HG02870 (cell line): ENCODE data around the gene LAMA3.

Experiments used
- ATAC-seq: cut with Tn5 transposase; IDR thresholded peaks from one replicate; pipeline ENCODE4 v1.9.1; 2021; ENCODE audit warnings: mild to moderate bottlenecking, moderate library complexity; ENCODE audit not compliant: unreplicated experiment

LAMA3 gene

DNA sequence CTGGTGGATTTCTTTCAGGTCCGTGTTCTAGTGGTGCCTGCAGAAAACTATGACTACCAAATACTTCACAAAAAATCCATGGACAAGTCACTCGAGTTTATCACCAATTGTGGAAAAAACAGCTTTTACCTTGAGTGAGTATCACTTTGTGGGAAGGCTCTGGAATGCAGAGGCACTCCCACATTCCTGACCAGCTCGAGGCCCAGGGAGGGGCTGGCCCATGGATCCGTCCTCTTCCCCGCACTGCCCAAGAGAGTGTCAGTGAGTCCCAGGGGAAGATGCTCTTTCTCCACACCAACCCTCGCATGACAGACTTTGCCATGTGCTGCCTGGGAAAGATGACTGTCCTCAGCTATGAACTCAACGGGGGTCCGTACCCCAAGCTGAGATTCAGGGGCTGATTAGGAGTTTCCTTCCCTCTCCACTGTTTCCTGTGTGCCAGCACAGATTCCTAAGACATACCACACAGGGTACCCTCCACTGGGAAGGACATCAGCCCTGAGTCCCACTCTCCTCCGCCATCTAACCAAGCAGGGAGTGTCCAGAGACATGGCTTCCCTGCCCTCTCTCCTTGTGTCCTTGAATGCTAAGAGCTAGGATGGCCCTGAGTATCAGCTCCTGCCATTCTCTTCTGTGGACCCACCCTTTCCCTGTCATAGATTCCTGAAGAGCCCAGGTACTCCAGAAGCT is 155.9 kb downstream of the LAMA3 start:
- no peak for ATAC-seq

DNA sequence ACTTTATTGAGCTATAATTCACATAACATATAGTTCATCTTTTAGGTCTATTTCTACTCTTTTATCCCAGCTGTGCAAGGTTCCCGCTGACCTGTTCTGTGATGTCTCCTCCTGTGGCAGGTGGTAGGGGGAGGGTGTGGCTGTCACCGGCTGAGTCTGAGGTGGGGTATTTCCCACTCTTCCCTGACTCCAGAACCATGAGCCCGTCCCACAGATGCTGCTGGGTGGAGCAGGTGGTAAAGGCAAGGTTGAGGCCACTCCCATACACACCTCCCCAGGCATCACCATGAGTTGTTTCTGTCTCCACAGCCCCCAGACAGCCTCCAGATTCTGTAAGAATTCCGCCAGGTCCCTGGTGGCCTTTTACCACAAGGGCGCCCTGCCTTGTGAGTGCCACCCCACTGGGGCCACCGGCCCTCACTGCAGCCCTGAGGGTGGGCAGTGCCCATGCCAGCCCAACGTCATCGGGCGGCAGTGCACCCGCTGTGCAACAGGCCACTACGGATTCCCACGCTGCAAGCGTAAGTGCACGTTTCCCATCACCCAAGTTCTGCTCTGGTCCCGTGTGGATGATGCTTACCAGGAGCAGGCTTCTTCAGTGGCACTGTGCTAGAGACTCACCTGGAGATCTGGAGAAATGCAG is 156.9 kb downstream of the LAMA3 start:
- ATAC-seq: no peak

DNA sequence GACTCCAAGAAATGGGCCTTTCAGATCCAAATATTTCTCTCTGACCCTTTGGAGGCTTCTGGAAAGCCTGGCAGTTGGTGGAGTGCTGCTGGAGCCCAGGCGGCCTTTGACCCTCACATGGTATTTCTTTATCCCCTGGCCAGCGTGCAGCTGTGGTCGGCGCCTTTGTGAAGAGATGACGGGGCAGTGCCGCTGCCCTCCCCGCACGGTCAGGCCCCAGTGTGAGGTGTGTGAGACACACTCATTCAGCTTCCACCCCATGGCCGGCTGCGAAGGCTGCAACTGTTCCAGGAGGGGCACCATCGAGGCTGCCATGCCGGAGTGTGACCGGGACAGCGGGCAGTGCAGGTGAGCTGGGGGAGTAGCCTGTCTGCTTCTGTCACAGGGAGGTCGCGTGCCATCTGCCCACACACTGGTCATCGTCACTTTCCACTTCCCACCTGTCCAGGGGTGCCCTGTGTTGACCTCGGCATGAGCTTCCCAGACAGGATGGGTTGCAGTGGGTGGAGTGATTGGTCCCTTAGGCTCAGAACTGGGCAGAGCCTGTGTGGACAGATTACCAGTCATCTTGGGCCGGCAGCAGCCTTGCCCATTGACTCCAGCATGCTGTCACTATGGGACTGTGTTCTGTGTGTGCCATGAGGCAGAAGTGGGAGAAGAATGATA is 158.2 kb downstream of the LAMA3 start:
- ATAC-seq: no peak

DNA sequence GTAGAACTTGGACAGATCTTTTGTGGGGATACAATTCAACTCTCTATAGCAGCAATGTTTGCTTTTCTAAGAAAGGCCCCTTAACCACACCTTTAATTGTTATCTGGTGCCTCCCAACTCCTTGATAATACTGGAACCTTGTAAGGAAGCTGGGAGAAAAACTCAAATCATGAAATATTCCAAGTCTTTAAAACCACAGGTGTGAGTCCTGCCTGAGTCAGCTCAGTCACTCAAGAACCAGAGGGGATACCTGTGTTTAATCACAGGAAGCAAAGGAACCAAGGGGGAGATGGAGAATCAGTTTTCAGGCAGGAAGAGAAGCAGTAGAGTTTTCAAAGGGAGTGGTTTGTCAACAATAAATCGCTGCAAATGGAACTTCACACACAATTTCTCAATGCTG is 159.9 kb downstream of the LAMA3 start:
- no peak for ATAC-seq

DNA sequence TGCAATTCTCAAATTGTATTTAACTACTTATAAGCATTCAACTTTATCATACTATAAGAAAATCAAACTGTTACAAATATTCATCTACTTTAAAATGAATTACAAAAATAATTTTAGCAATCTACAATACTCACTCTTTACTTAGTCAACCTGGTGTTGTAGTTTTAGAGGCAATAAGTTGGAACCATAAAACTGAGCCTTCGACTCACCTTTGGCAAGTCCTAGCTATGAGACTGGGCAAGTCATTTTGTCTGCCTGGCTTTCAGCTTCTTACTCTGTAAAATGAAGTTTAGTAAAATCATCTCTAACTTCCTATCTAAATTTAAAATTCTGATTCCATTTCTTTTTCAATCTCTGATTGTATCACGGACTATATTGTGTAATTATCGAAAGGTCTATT is 161.0 kb downstream of the LAMA3 start:
- ATAC-seq: no peak

DNA sequence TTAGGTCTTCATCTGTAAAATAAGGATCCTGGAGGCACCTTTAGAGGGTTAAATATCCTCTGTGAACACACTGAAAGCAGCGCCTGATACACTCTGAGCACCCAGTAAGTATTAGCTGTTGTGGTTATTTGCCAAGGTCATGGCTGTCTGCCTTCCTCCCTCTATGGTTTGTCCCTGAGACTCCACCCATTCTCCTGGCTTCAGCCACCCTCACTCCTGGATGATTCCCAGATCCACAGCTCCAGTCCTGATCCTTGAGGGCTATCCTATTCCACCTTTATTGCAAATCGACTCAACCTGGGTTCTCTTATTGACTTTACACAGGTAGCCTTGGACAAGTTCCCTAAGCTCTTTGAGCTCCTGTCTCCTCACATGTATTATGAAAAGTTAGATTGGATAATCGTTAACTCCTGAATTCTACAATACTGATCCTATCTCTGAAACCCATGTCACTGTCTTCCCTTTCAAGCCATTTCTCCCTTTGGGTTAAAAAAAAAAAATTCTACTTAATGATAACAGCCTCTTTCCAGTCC is 162.3 kb downstream of the LAMA3 start:
- no peak for ATAC-seq

DNA sequence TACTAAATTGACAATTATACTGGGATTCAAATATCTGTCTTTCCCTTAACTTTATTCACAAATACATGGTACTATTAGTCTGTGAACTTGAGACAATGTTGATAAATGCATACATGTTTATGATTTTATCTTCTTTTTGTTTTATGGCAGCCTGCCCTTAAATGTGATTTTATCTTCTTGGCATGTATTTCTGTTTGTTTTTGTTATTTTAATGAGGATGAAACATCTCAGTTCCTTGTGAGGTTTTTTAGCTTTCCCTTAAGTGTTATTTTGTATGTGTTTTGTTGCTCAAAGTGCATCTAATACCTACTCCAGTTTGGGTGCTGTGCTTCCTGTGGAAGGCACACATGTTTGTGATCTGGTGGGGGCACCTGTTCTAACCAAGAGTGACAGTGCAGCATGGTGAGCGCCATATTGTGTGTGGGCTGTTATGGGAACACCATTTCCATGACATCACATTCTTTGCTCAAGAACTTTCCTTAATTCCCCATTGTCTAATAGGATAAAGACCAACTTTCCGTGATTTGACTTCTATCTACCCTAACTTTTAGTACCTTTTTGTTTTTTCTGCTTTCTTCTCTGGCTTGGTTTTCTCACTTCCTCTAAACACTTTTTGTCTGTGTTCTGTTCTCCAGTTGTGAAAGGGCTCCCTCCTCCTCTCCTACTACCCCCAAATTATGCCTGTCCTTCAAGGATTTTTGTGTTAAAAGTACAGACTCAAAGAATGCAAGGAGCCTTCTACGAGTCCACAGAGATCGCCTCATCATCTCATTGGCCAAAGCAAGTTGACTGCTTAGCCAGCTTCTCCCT is 163.2 kb downstream of the LAMA3 start:
- no peak for ATAC-seq

DNA sequence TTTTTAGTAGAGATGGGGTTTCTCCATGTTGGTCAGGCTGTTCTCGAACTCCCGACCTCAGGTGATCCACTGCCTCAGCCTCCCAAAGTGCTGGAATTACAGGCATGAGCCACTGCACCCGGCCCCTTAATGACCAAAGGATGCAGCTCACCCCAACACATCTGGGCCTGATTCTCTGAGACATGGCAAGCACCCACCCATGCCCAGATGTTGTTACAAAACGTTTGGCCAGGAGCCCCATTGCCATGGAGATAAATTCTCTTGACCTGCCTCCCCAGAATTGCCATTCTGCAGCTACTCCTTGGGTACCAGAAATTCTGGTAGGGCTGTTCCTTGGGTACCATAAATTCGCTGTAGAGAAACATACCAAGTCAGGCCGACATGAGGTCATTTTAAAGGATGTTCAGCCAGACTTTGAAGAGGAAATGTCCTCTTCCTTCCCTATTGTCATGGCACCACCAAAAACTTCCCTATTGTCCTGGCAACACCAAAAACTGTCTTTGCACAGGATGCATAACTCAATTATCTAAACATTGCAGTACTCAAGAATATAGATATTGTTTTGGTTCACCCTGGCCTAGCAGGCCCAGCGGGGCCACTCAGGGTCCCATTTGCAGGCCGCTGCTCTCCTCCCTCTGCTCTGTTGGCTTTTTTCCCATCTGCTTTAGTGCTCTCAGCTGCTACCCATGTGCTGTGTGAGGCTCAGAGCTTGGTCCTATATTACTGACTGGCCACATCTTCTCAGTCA is 164.4 kb downstream of the LAMA3 start:
- ATAC-seq: no peak

DNA sequence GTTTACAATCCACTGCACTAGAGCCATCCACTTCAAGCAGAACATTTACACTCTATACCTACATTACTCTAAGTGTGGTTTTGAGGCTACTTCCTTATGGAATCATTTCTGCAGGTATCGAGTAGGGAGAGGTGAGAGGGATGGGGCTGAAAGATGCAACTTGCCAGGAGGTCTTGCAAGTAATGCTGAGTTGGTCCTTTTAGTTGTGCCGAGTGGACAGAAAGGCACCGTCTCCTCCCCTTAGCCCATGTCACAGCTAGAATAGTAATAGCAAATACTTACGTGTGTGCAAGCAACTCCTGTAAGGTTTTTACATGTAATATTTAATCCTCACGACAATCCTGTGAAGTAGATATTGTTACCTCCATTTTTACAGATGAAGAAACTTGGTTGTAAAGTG is 166.5 kb downstream of the LAMA3 start:
- ATAC-seq: no peak

DNA sequence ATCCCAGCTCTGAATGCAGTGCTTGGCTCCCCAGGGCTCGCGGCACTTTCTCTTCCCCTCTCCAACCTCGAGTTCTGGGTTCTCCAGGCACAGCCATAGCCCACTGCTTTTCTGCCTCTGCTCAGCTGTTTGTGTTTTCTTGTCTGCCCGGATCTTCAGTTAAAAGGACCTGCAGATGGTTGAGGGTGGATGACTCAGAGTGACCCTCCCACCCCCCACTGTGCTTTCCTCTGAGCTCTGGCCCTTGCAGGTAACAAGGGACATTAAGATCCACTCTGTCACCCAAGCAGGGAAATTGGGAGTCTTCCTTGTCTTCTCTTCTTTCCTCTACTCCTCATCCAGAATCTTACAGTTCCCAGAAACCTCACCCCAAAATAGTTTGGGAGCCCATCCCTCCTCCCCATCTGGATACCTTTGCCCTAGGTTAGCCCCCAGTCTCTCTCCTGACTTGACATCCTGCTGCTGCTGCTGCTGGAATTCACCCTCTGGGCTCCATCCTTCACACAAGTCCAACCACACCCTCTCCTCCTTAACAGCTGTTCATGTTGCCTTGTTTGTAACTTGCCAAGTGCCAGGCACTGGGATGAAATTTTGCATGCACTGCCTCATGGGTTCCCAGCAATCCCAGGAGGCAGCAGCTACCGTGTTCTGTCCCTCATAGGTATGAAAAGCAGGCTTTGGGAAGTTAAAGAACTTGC is 167.4 kb downstream of the LAMA3 start:
- ATAC-seq: no peak

DNA sequence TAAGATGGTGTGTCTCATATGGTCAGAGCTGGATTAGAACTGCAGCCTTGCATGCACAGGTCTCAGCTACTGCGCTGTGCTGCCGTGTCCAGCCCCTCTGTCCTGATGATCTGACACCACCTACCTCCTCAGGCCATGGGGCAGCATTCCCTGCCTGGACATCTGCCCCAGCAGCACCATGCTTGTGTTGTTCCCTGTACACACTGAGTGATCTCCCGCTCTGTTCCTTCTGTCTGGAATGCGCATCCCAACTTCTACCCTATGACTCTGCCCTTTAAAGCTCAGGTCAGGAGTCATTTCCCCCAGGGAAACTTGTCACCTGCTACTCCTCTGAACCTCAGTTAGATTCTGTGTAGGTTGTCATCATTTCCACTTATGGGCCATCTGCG is 167.9 kb downstream of the LAMA3 start:
- ATAC-seq: no peak

DNA sequence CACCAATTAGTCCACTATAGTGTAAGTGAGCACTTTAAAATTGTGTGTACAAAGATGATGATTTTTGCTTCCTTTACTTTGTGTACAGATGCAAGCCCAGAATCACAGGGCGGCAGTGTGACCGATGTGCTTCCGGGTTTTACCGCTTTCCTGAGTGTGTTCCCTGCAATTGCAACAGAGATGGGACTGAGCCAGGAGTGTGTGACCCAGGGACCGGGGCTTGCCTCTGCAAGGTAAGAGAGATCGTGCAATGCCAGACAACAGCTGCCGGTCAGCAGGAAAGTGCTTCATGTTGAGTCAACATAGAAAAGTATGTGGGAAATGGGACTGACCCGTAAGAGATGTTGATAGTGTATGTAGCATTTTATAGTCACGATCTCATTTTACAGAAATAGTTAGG is 168.5 kb downstream of the LAMA3 start:
- ATAC-seq: no peak

DNA sequence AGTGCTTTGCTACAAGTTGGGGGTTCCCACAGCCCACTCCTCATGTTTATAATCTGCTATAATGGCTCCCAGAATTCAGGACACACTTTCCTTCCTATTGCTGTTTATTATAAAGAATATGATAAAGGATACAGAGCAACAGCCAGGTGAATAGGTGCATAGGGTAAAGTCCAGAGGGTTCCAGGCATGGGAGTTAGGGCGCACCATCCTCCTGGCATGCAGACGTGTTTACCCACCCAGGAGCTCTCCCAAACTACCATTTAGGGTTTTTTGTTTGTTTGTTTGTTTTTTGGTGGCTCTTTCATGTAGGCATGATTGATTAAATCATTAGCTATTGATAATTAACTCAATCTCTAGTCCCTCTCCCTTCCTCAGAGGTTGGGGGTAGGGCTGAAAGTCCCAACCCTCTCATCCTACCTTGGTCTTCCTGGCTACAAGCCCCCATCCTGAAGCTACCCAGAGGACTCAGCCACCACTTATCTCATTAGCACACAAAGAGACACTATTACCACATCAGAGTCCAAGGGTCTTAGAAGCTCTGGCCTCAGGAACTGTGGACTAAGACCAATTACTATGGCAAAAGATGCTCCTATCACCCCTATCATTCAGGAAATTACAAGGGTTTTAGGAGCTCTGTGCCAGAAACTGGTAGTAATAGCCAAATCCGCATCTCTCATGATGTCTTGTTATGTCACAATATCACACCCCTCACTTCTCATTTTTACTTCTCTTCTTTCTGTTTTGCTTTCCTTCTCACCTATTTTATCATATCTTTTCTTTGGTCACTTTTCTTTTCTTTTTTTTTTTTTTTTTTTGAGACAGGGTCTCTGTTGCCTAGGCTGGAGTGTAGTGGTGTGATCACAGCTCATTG is 170.4 kb downstream of the LAMA3 start:
- no peak for ATAC-seq

DNA sequence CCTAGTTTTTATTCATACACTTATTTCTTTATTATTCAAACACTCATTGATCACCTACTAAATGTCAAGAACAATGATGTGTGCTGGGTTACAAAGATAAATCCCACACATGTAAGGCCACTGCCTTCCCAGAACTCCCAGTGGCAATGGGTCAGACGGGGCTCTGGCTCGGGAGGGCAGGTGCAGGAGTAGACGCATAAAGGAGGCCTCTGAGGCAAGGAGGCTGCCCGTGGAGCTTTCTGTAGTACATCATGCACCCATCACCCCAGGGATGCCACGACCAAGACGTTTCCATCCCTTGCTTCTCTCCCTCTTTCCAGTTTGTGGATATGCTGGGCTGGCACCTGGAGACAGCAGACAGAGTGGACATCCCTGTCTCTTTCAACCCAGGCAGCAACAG is 172.1 kb downstream of the LAMA3 start:
- ATAC-seq: no peak

DNA sequence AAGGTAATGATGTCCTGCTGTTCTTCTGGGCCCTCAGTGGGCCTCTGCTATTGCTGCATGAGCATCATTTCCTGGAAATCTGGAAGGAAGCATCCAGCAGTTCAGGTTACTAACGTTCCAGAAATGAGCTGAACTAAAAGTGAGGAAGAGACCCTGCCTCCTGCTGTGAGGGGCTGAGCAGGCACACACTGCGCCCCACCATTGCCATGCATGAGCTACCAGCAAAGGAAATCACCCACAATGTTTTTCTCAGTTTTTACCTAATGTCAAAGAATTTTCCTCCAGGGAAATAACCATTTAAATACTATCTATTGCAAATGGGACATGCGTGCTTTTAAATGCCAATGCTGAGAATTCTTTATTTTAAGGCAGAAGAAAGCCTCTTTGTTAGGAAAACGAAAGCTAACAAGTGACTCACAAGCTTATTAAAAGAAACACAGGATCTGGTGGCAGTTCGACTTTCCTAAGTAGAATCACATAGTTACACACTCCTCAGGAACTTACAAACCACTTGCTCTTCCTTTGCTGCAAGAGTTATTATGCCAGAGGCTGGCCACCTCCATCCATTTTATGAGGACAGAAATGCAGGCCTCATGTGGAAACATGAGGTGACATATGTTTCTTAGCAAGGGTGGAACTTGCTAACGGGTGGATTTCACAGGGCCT is 172.7 kb downstream of the LAMA3 start:
- ATAC-seq: no peak

DNA sequence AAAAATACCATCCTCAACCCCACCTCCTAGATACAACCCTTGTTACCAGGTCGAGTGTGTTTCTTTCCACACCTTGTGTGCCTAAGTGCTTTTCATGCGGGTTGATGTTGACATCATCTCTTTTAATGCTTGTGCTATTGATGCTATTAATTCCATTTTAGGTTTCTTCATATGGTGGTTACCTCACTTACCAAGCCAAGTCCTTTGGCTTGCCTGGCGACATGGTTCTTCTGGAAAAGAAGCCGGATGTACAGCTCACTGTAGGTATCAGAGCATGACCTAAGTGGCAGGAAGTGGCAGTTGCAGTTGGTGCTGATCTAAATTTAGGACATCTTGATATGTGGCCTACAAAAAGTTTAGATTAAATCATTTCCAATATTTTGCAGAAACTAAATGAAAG is 175.4 kb downstream of the LAMA3 start:
- ATAC-seq: no peak

DNA sequence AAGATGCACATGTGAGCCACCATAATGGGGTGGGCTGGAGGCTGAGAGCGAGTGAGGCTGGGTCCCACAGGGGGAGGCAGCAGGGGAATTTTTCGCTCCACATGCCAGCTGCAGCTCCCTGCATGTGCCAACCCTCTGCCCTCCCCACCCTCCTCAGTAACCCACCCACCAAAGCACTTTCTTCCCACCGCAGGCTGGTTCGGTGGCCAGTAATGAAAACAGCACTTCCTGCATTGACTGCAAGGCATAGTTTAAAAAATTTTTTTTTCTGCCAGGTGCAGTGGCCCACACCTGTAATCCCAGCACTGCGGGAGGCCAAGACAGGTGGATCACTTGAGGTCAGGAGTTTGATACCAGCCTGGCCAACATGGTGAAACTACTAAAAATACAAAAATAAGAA is 177.8 kb downstream of the LAMA3 start:
- ATAC-seq: no peak

DNA sequence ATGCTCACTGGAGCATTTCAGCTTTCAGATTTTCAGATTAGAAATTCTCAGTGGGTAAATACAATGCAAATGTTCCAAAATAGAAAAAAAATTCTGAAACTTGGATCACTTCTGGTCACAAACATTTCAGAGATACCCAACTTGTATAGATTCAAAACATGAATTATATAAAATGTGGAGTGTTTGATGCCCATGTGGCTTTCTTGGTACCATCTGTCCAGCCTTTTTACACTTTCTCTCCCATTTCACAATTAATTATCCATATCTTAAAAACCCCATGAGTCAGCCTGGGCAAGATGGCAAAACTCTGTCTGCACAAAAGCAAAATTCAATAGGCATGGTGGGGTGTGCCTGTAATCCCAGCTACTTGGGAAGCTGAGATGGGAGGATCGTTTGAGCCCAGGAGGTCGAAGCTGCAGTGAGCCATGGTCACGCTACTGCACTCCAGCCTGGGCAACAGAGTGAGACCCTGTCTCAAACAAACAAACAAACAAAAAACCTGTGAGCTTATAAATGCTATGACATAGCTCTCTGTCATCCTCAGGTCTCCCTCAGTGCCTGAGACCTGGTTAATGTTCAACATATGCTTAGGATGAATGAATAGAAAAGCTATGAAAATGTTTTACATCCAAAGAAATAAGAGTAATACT is 179.0 kb downstream of the LAMA3 start:
- no peak for ATAC-seq
